ENCODE data around the gene MOSMO.

GRCh38 chr16:22014271-22014873 is 6.5 kb downstream of the MOSMO start:
- no peak for TF ChIP-seq CTCF (IDR thresholded peaks at IDR 0.05 in 8 of 11, conservative IDR thresholded peaks at IDR 0.05 in 3 of 11)
- TF ChIP-seq POLR2A (IDR thresholded peaks at IDR 0.05) = no peak
